ENCODE results near the gene HAND1. TPM values are rescaled to one million over a fixed set of nuclear protein-coding genes. Genes with fewer than 3 reads are reported as not detected.
"Not testable (repeated sequence)": the region's sequence is repeated elsewhere in the genome, so short reads cannot be mapped to it uniquely, and the experiment has no call there.

The HAND1 gene
- total RNA-seq, 2 donors from 2014 or later: not detected

GRCh38 chr5:154515488-154515887 is 37.5 kb upstream of the HAND1 start:
- peak; percentile 85 to 86 for ATAC-seq
- H3K4me1 Mint-ChIP-seq (ENCODE audit: low read depth in 2 of 2): peaks cover 20 to 21% of the 10 kb centered on the region in 2 donors
- not testable (repeated sequence) for H3K36me3 Mint-ChIP-seq; H3K9me3 Mint-ChIP-seq; H3K27ac Mint-ChIP-seq; DNase-seq (ENCODE audit: low spot score)
- H3K27me3 Mint-ChIP-seq: peaks cover 22% of the 10 kb centered on the region in 2 donors
- peak overlapping the region; percentile 61 for H3K4me3 Mint-ChIP-seq

GRCh38 chr5:154514331-154514730 is 36.3 kb upstream of the HAND1 start:
- Mint-ChIP-seq H3K27me3 (peaks cover 24% of the 10 kb centered on the region in 2 donors), H3K27ac (peak overlapping the region in 1 of 2 donors; percentile 26), H3K36me3 (no peaks in the 10 kb centered on the region), H3K4me3 (peak overlapping the region; percentile 61), H3K4me1 (ENCODE audit: low read depth in 2 of 2) (peaks cover 20 to 21% of the 10 kb centered on the region in 2 donors), H3K9me3 (no peaks in the 10 kb centered on the region)
- ATAC-seq (peak; percentile 65 to 81), DNase-seq (ENCODE audit: low spot score) (no peak)

- Mint-ChIP-seq H3K4me1 (ENCODE audit: low read depth in 2 of 2) (peaks cover 20 to 21% of the 10 kb centered on the region in 2 donors), H3K27me3 (peaks cover 29% of the 10 kb centered on the region in 2 donors), H3K4me3 (peak overlapping the region; percentile 61), H3K27ac (peak overlapping the region in 1 of 2 donors; percentile 26), H3K9me3 (no peaks in the 10 kb centered on the region), H3K36me3 (no peaks in the 10 kb centered on the region)
- no peak for DNase-seq (ENCODE audit: low spot score)
- ATAC-seq: peak; percentile 49 to 65
Measured at GRCh38 chr5:154513669-154514084, 35.6 kb upstream of the HAND1 start.

- Mint-ChIP-seq H3K36me3 (no peaks in the 10 kb centered on the region), H3K9me3 (no peaks in the 10 kb centered on the region), H3K27ac (no peak overlapping the region), H3K4me3 (no peak overlapping the region), H3K4me1 (ENCODE audit: low read depth in 2 of 2) (peaks cover 27 to 31% of the 10 kb centered on the region in 2 donors), H3K27me3 (peaks cover 39 to 42% of the 10 kb centered on the region in 2 donors)
- no peak for DNase-seq (ENCODE audit: low spot score)
- no peak for ATAC-seq
Measured at GRCh38 chr5:154511984-154512383, 34.0 kb upstream of the HAND1 start.

GRCh38 chr5:154509784-154510555 is 31.9 kb upstream of the HAND1 start:
- Mint-ChIP-seq H3K27ac (no peak overlapping the region), H3K27me3 (peaks cover 47 to 49% of the 10 kb centered on the region in 2 donors), H3K4me3 (no peak overlapping the region), H3K4me1 (ENCODE audit: low read depth in 2 of 2) (peaks cover 23 to 31% of the 10 kb centered on the region in 2 donors), H3K9me3 (no peaks in the 10 kb centered on the region), H3K36me3 (no peaks in the 10 kb centered on the region)
- ATAC-seq (no peak), DNase-seq (ENCODE audit: low spot score) (no peak)

GRCh38 chr5:154508114-154508513 is 30.1 kb upstream of the HAND1 start:
- H3K36me3 Mint-ChIP-seq: no peaks in the 10 kb centered on the region
- peaks cover 13 to 21% of the 10 kb centered on the region in 2 donors for H3K4me1 Mint-ChIP-seq (ENCODE audit: low read depth in 2 of 2)
- H3K27ac Mint-ChIP-seq: no peak overlapping the region
- H3K9me3 Mint-ChIP-seq: no peaks in the 10 kb centered on the region
- no peak overlapping the region for H3K4me3 Mint-ChIP-seq
- DNase-seq (ENCODE audit: low spot score) (no peak), ATAC-seq (peak in 1 of 2 donors; percentile 59)
- H3K27me3 Mint-ChIP-seq: peaks cover 41 to 46% of the 10 kb centered on the region in 2 donors

GRCh38 chr5:154506716-154507080 is 28.7 kb upstream of the HAND1 start:
- DNase-seq (ENCODE audit: low spot score) (no peak), ATAC-seq (no peak)
- Mint-ChIP-seq H3K9me3 (no peaks in the 10 kb centered on the region), H3K36me3 (no peaks in the 10 kb centered on the region), H3K27me3 (peaks cover 51 to 57% of the 10 kb centered on the region in 2 donors), H3K27ac (no peak overlapping the region), H3K4me1 (ENCODE audit: low read depth in 2 of 2) (peaks cover 18 to 30% of the 10 kb centered on the region in 2 donors), H3K4me3 (no peak overlapping the region)

- Mint-ChIP-seq H3K4me1 (ENCODE audit: low read depth in 2 of 2) (peaks cover 18 to 30% of the 10 kb centered on the region in 2 donors), H3K27ac (no peak overlapping the region), H3K36me3 (no peaks in the 10 kb centered on the region), H3K27me3 (peaks cover 55 to 62% of the 10 kb centered on the region in 2 donors), H3K4me3 (no peak overlapping the region), H3K9me3 (no peaks in the 10 kb centered on the region)
- no peak for DNase-seq (ENCODE audit: low spot score)
- no peak for ATAC-seq
Measured at GRCh38 chr5:154506049-154506715, 28.2 kb upstream of the HAND1 start.

GRCh38 chr5:154505567-154505966 is 27.5 kb upstream of the HAND1 start:
- ATAC-seq (no peak), DNase-seq (ENCODE audit: low spot score) (no peak)
- Mint-ChIP-seq H3K9me3 (no peaks in the 10 kb centered on the region), H3K4me3 (no peak overlapping the region), H3K27me3 (peaks cover 55 to 66% of the 10 kb centered on the region in 2 donors), H3K4me1 (ENCODE audit: low read depth in 2 of 2) (peaks cover 18 to 30% of the 10 kb centered on the region in 2 donors), H3K36me3 (no peaks in the 10 kb centered on the region), H3K27ac (no peak overlapping the region)

- Mint-ChIP-seq H3K4me3 (no peak overlapping the region), H3K27me3 (peaks cover 50 to 59% of the 10 kb centered on the region in 2 donors), H3K36me3 (no peaks in the 10 kb centered on the region)
Measured at GRCh38 chr5:154503698-154504039, 25.6 kb upstream of the HAND1 start.

GRCh38 chr5:154502180-154502579 is 24.2 kb upstream of the HAND1 start:
- Mint-ChIP-seq H3K27me3 (peaks cover 48 to 49% of the 10 kb centered on the region in 2 donors), H3K4me1 (ENCODE audit: low read depth in 2 of 2) (peaks cover 17 to 21% of the 10 kb centered on the region in 2 donors), H3K36me3 (no peaks in the 10 kb centered on the region), H3K4me3 (no peak overlapping the region), H3K9me3 (no peaks in the 10 kb centered on the region), H3K27ac (no peak overlapping the region)
- DNase-seq (ENCODE audit: low spot score) (no peak), ATAC-seq (no peak)

More at GRCh38 chr5:154503698-154504039, 25.6 kb upstream of the HAND1 start:
- no peak for DNase-seq (ENCODE audit: low spot score)
- no peak for ATAC-seq
- H3K4me1 Mint-ChIP-seq (ENCODE audit: low read depth in 2 of 2): peaks cover 23 to 29% of the 10 kb centered on the region in 2 donors
- H3K9me3 Mint-ChIP-seq: no peaks in the 10 kb centered on the region
- H3K27ac Mint-ChIP-seq: no peak overlapping the region

- ATAC-seq (no peak), DNase-seq (ENCODE audit: low spot score) (no peak)
- Mint-ChIP-seq H3K36me3 (no peaks in the 10 kb centered on the region), H3K9me3 (no peaks in the 10 kb centered on the region), H3K4me1 (ENCODE audit: low read depth in 2 of 2) (peaks cover 16 to 17% of the 10 kb centered on the region in 2 donors), H3K4me3 (no peak overlapping the region), H3K27me3 (peaks cover 45 to 46% of the 10 kb centered on the region in 2 donors), H3K27ac (no peak overlapping the region)
Measured at GRCh38 chr5:154501566-154501965, 23.5 kb upstream of the HAND1 start.

- H3K36me3 Mint-ChIP-seq: no peaks in the 10 kb centered on the region
- no peak for DNase-seq (ENCODE audit: low spot score)
- H3K27me3 Mint-ChIP-seq: peaks cover 51 to 66% of the 10 kb centered on the region in 2 donors
- no peaks in the 10 kb centered on the region for H3K9me3 Mint-ChIP-seq
- H3K4me3 Mint-ChIP-seq: no peak overlapping the region
- no peak overlapping the region for H3K27ac Mint-ChIP-seq
- peaks cover 16 to 17% of the 10 kb centered on the region in 2 donors for H3K4me1 Mint-ChIP-seq (ENCODE audit: low read depth in 2 of 2)
- ATAC-seq: peak; percentile 30 to 51
Measured at GRCh38 chr5:154498994-154499393, 21.0 kb upstream of the HAND1 start.

GRCh38 chr5:154498591-154498990 is 20.6 kb upstream of the HAND1 start:
- no peak overlapping the region for H3K4me3 Mint-ChIP-seq
- H3K27ac Mint-ChIP-seq: no peak overlapping the region
- no peaks in the 10 kb centered on the region for H3K36me3 Mint-ChIP-seq
- H3K4me1 Mint-ChIP-seq (ENCODE audit: low read depth in 2 of 2): peaks cover 14 to 15% of the 10 kb centered on the region in 2 donors
- DNase-seq (ENCODE audit: low spot score) (no peak), ATAC-seq (peak in 1 of 2 donors; percentile 29)
- no peaks in the 10 kb centered on the region for H3K9me3 Mint-ChIP-seq
- peaks cover 54 to 66% of the 10 kb centered on the region in 2 donors for H3K27me3 Mint-ChIP-seq
